GM23338 (cell line): Measurements from ENCODE around the gene ZNF837. TPM values are rescaled to one million over a fixed set of nuclear protein-coding genes. Genes with fewer than 3 reads are reported as not detected.

ENCODE experiments used
- ATAC-seq: fragments of 200-7000 bp; cut with Tn5 transposase; 3 replicates; pipeline ENCODE4 v1.9.1; 2020
- DNase-seq: peaks from one replicate; pipeline ENCODE4 v3.0.0-alpha.2; 2015; ENCODE audit warnings: low spot score
- H2AFZ ChIP-seq: fragments of 200-600 bp; sonication (generic); 2 replicates; pipeline ENCODE4 v1.8.0; 2016; ENCODE audit warnings: antibody characterized with exemption, mild to moderate bottlenecking, moderate library complexity
- H3F3A ChIP-seq: fragments of 200-600 bp; sonication (generic); replicated peaks from 2 replicates; pipeline ENCODE4 v1.8.0; 2017; ENCODE audit warnings: antibody characterized with exemption, mixed run types, low read depth
- H3K27ac ChIP-seq: fragments of 200-600 bp; sonication (generic); 2 replicates; pipeline ENCODE4 v1.6.1; 2016; ENCODE audit warnings: low read depth
- H3K27me3 ChIP-seq: fragments of 200-600 bp; sonication (generic); 2 replicates; pipeline ENCODE4 v1.8.0; 2016; ENCODE audit warnings: mild to moderate bottlenecking, mixed run types, moderate library complexity; ENCODE audit not compliant: insufficient read depth
- H3K36me3 ChIP-seq: fragments of 200-600 bp; sonication (generic); 2 replicates; pipeline ENCODE4 v1.8.0; 2016; ENCODE audit warnings: mild to moderate bottlenecking; ENCODE audit not compliant: insufficient read depth
- H3K4me1 ChIP-seq: fragments of 200-600 bp; sonication (generic); 2 replicates; pipeline ENCODE4 v1.8.0; 2016; ENCODE audit warnings: mild to moderate bottlenecking, moderate library complexity; ENCODE audit not compliant: insufficient read depth
- H3K4me2 ChIP-seq: fragments of 200-600 bp; sonication (generic); 2 replicates; pipeline ENCODE4 v1.7.1; 2017; ENCODE audit warnings: mixed run types
- H3K4me3 ChIP-seq: fragments of 200-600 bp; sonication (generic); 2 replicates; pipeline ENCODE4 v1.6.1; 2016; ENCODE audit warnings: mixed run types
- H3K79me2 ChIP-seq: fragments of 200-600 bp; sonication (generic); replicated peaks from 2 replicates; pipeline ENCODE4 v1.8.0; 2017; ENCODE audit warnings: mild to moderate bottlenecking; ENCODE audit not compliant: insufficient read depth
- H3K9me2 ChIP-seq: fragments of 200-600 bp; sonication (generic); 2 replicates; pipeline ENCODE4 v1.8.0; 2017; ENCODE audit not compliant: insufficient read depth
- H4K20me1 ChIP-seq: fragments of 200-600 bp; sonication (generic); replicated peaks from 2 replicates; pipeline ENCODE4 v1.8.0; 2017; ENCODE audit warnings: mild to moderate bottlenecking; ENCODE audit not compliant: insufficient read depth
- H3K27ac Mint-ChIP-seq: 2 replicates; pipeline ENCODE4 v1.8.0; 2020; ENCODE audit warnings: inconsistent platforms, mild to moderate bottlenecking, moderate library complexity, mixed read lengths
- H3K27me3 Mint-ChIP-seq: 3 replicates; pipeline ENCODE4 v1.8.0; 2022; ENCODE audit warnings: low read depth, mild to moderate bottlenecking, moderate library complexity, mixed read lengths, inconsistent platforms; ENCODE audit not compliant: insufficient read depth, poor library complexity
- H3K36me3 Mint-ChIP-seq: 3 replicates; pipeline ENCODE4 v1.8.0; 2021; ENCODE audit warnings: low read depth, mild to moderate bottlenecking, inconsistent platforms, moderate library complexity, mixed read lengths
- H3K4me1 Mint-ChIP-seq: 3 replicates; pipeline ENCODE4 v1.8.0; 2020; ENCODE audit warnings: mild to moderate bottlenecking, inconsistent platforms, mixed read lengths
- H3K4me3 Mint-ChIP-seq: 3 replicates; pipeline ENCODE4 v1.8.0; 2021; ENCODE audit warnings: moderate library complexity, mild to moderate bottlenecking, inconsistent platforms, mixed read lengths
- H3K9me3 Mint-ChIP-seq: 3 replicates; pipeline ENCODE4 v1.8.0; 2020; ENCODE audit warnings: moderate library complexity, mild to moderate bottlenecking, inconsistent platforms, mixed read lengths
- CREB1 ChIP-seq: fragments of 250-450 bp; sonication (Bioruptor Pico); IDR thresholded peaks from 2 replicates; pipeline ENCODE4 v1.5.0; 2020; ENCODE audit warnings: low read depth, mild to moderate bottlenecking, moderate library complexity
- ETS1 ChIP-seq: IDR thresholded peaks from 2 replicates; pipeline ENCODE4 v1.6.1; 2016; ENCODE audit warnings: antibody characterized with exemption
- EZH2 ChIP-seq: fragments of 200-600 bp; sonication (generic); IDR thresholded peaks from one replicate; pipeline ENCODE4 v1.8.0; 2017; ENCODE audit warnings: antibody characterized with exemption, mild to moderate bottlenecking, low read depth; ENCODE audit not compliant: unreplicated experiment
- EZH2phosphoT487 ChIP-seq: fragments of 200-600 bp; sonication (generic); IDR thresholded peaks from one replicate; pipeline ENCODE4 v1.8.1; 2018; ENCODE audit warnings: antibody characterized with exemption; ENCODE audit not compliant: unreplicated experiment
- JUNB ChIP-seq: IDR thresholded peaks from one replicate; pipeline ENCODE4 v1.6.1; 2016; ENCODE audit warnings: antibody characterized with exemption; ENCODE audit not compliant: unreplicated experiment
- NANOG ChIP-seq: IDR thresholded peaks from 2 replicates; pipeline ENCODE4 v1.6.1; 2016; ENCODE audit warnings: antibody characterized with exemption, borderline replicate concordance
- POLR2AphosphoS5 ChIP-seq: IDR thresholded peaks from 2 replicates; pipeline ENCODE4 v1.6.1; 2016; ENCODE audit warnings: antibody characterized with exemption, low read depth
- STAT1 ChIP-seq: IDR thresholded peaks from one replicate; pipeline ENCODE4 v1.6.1; 2016; ENCODE audit warnings: antibody characterized with exemption; ENCODE audit not compliant: unreplicated experiment
- ZNF114 ChIP-seq: fragments of 250-450 bp; sonication (Bioruptor Pico); IDR thresholded peaks from 2 replicates; pipeline ENCODE4 v1.5.0; 2020; ENCODE audit warnings: mild to moderate bottlenecking, moderate library complexity
- ZNF331 ChIP-seq: fragments of 250-450 bp; sonication (Bioruptor Pico); IDR thresholded peaks from 2 replicates; pipeline ENCODE4 v1.5.0; 2020; ENCODE audit warnings: low read depth, mild to moderate bottlenecking, moderate library complexity
- ZNF462 ChIP-seq: fragments of 250-450 bp; sonication (Bioruptor Pico); IDR thresholded peaks from 2 replicates; pipeline ENCODE4 v1.5.0; 2020; ENCODE audit warnings: mild to moderate bottlenecking, moderate library complexity
- polyA plus RNA-seq: library from polyadenylated mRNA; unstranded; fragments of >200 nt; fragmentation: Nextera tagmentation; extraction: Ambion mirVana; gene quantifications from 2 replicates; pipeline ENCODE4 v1.2.1, GENCODE V29; 2016
- total RNA-seq: library from RNA; depleted of rRNA; stranded (reverse); fragments of >200 nt; shearing (Covaris generic); gene quantifications from 2 replicates; pipeline ENCODE4 v1.2.3, GENCODE V29; 2014
- TF ChIP-seq, protein P1 (sequence below), 2 experiments: fragments of 200-600 bp in 1 of 2; sonication (generic) in 1 of 2; conservative IDR thresholded peaks; 2 replicates each; pipeline versions ENCODE4 v1.5.1 to v1.6.1; 2016 to 2017; ENCODE audit warnings: antibody characterized with exemption in 2 of 2, low read depth in 2 of 2, mild to moderate bottlenecking in 2 of 2, moderate library complexity in 1 of 2
- TF ChIP-seq, protein P2 (sequence below): IDR thresholded peaks from one replicate; pipeline ENCODE4 v1.6.1; 2018; ENCODE audit warnings: antibody characterized with exemption; ENCODE audit not compliant: unreplicated experiment

Gene ZNF837
- total and polyA plus RNA-seq, 2 experiments from 2014 or later, result 3.1 to 11.0 TPM

- no peaks in the 10 kb centered on the region for H3K36me3 ChIP-seq
- no peaks in the 10 kb centered on the region for H3K9me3 Mint-ChIP-seq
- peaks cover 46% of the 10 kb centered on the region for H3K27me3 ChIP-seq
- H4K20me1 ChIP-seq, result no peaks in the 10 kb centered on the region; the same call in 1 of the 2 replicates
- H3K36me3 Mint-ChIP-seq, result no peaks in the 10 kb centered on the region; the same call in 2 of the 3 replicates
- ATAC-seq, result peak; percentile 53
- peaks cover 3% of the 10 kb centered on the region; the same call in 2 of the 3 replicates for H3K4me1 Mint-ChIP-seq
- no peak overlapping the region for H3K4me3 Mint-ChIP-seq
- no peak overlapping the region for H2AFZ ChIP-seq
- no peaks in the 10 kb centered on the region for H3K9me2 ChIP-seq
- DNase-seq, result peak; percentile 53
- no peak overlapping the region; the same call in 1 of the 2 replicates for H3K4me2 ChIP-seq
- H3K4me1 ChIP-seq, result no peaks in the 10 kb centered on the region
- no peak overlapping the region for H3K27ac Mint-ChIP-seq
- no peak overlapping the region for H3K27ac ChIP-seq
- H3K27me3 Mint-ChIP-seq, result peaks cover 22% of the 10 kb centered on the region
- TF ChIP-seq CREB1 (CRISPR knock-in tag) (no peak), ZNF331 (CRISPR knock-in tag) (no peak), NANOG (no peak), STAT1 (no peak), EZH2 (no peak), JUNB (no peak), POLR2AphosphoS5 (no peak), ZNF114 (CRISPR knock-in tag) (no peak), ZNF462 (CRISPR knock-in tag) (no peak), ETS1 (no peak), EZH2phosphoT487 (no peak)
- TF ChIP-seq, protein P1, sequence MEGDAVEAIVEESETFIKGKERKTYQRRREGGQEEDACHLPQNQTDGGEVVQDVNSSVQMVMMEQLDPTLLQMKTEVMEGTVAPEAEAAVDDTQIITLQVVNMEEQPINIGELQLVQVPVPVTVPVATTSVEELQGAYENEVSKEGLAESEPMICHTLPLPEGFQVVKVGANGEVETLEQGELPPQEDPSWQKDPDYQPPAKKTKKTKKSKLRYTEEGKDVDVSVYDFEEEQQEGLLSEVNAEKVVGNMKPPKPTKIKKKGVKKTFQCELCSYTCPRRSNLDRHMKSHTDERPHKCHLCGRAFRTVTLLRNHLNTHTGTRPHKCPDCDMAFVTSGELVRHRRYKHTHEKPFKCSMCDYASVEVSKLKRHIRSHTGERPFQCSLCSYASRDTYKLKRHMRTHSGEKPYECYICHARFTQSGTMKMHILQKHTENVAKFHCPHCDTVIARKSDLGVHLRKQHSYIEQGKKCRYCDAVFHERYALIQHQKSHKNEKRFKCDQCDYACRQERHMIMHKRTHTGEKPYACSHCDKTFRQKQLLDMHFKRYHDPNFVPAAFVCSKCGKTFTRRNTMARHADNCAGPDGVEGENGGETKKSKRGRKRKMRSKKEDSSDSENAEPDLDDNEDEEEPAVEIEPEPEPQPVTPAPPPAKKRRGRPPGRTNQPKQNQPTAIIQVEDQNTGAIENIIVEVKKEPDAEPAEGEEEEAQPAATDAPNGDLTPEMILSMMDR (conservative IDR thresholded peaks at IDR 0.05; ENCODE audit: low read depth in 2 of 2), result no peak
- TF ChIP-seq, protein P2, sequence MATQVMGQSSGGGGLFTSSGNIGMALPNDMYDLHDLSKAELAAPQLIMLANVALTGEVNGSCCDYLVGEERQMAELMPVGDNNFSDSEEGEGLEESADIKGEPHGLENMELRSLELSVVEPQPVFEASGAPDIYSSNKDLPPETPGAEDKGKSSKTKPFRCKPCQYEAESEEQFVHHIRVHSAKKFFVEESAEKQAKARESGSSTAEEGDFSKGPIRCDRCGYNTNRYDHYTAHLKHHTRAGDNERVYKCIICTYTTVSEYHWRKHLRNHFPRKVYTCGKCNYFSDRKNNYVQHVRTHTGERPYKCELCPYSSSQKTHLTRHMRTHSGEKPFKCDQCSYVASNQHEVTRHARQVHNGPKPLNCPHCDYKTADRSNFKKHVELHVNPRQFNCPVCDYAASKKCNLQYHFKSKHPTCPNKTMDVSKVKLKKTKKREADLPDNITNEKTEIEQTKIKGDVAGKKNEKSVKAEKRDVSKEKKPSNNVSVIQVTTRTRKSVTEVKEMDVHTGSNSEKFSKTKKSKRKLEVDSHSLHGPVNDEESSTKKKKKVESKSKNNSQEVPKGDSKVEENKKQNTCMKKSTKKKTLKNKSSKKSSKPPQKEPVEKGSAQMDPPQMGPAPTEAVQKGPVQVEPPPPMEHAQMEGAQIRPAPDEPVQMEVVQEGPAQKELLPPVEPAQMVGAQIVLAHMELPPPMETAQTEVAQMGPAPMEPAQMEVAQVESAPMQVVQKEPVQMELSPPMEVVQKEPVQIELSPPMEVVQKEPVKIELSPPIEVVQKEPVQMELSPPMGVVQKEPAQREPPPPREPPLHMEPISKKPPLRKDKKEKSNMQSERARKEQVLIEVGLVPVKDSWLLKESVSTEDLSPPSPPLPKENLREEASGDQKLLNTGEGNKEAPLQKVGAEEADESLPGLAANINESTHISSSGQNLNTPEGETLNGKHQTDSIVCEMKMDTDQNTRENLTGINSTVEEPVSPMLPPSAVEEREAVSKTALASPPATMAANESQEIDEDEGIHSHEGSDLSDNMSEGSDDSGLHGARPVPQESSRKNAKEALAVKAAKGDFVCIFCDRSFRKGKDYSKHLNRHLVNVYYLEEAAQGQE, result no peak
- no peak overlapping the region for H3K4me3 ChIP-seq
- H3F3A ChIP-seq, result peaks cover 4% of the 10 kb centered on the region
- H3K79me2 ChIP-seq, result no peaks in the 10 kb centered on the region
Measured at GRCh38 chr19:58350001-58350861, 30.6 kb downstream of the ZNF837 start.
